HG02571 (cell line): Measurements from ENCODE around the gene SMURF1.
"Not testable (repeated sequence)": the region's sequence is repeated elsewhere in the genome, so short reads cannot be mapped to it uniquely, and the experiment has no call there.

Experiments
- ATAC-seq: cut with Tn5 transposase; IDR thresholded peaks from one replicate; pipeline ENCODE4 v1.9.1; 2021; ENCODE audit warnings: mild to moderate bottlenecking, moderate library complexity; ENCODE audit not compliant: unreplicated experiment

The SMURF1 gene

GRCh38 chr7:99143853-99144672 lies at the start of gene SMURF1:
SMURF1 (minus strand) TSS chr7:99144108; CDS start chr7:99143780, 328 bp downstream.
- ATAC-seq: peak; percentile 80

- no peak for ATAC-seq
These were observed 48.1 kb upstream of the SMURF1 start for GRCh38 chr7:99191869-99192596.

DNA sequence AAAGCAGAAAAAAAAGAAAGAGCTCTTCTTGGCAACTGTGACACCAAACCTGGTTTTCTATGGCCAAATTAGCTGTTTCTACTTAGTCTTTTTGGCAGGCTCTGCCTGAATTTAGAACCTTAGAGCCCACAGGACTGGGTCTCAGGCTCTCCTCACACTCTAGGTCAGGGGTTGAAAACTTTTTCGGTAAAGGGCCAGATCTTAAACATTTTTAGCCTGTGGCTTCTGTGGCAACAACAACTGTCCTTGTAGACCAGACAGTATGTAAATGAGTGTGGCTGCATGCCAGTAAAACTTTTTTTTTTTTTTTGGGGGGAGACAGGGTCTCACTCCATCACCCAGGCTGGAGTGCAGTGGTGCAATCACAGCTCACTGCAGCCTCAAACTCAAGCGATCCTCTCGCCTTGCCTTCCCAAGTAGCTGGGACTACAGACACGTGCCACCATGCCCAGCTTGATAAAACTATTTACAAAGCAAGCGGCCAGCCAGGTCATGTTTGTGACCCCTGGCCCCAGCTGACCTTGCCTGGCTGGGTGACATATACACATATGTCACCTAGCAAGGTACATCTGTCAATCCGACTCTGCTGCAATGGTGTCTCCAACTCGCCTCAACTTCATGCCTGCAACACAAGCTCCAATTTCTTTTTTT lies 46.6 kb upstream of the SMURF1 start:
- ATAC-seq: no peak

DNA sequence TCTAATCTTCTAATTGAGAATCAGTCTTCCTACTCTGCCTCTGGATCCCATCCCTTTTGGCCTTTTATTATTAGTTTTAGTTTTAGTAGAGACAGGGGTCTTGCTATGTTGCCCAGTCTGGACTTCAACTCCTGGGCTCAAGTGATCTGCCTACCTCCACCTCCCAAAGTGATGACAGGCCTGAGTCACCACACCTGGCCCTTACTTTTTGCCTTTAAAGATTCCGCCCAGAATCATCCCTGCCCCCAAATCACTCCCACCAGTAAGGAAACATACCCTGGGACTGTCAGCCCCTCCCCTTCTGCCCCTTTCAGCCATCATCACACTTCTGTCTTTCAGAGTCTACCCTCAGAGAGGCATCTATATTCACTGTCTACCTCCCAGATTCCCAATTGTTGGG lies 45.3 kb upstream of the SMURF1 start:
- no peak for ATAC-seq

DNA sequence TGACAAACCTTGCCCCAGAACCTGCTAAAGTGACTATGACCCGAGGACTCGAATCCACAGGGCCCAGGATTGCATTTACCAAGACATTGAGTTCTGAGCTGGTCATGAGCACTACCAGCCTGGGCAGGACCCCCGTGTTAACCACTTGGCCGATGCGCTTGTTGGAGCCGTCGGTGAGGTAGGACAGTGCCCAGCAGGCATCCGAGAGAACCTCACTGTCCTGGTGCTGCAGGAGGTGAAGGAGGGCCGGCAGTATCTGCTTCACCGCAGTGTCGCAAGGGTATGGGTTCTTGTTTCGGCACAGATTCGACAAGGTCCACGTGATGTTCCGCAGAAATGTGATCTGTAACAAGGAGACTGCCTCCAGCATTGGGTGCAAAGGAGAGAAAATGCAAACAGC lies 44.3 kb upstream of the SMURF1 start:
- ATAC-seq: no peak

DNA sequence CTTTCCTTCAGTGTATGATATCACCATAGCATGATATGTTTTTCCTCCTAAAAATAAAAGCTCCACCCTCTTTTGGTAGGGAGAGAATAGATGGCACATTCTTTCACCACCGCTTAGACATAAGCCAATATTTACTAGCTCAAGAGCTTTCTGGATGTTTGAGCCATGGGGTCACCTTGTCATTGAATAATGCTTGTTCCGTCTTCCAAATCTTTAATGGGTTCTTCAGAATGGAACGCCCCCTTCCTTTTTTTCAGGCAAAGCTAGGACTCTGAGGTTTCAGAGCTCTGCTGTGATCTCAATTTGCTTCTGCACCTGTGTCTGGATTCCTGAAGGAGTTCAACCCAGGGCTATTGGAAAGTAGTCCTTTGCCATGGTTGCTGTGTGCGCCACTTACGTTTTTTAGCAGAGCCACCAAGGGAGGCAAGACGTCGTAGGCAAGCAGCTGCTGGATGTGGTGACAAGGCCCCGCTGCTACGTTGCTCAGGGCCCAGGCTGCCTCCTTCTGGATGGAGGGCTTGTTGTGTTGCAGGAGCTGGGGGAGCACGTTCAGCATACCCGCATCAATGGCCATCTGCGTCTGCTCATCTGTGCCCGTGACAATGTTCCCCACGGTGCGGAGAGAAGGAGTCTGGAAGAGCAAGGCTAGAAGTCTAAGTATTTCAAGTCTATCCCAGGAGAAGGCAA lies 40.8 kb upstream of the SMURF1 start:
- ATAC-seq: no peak

DNA sequence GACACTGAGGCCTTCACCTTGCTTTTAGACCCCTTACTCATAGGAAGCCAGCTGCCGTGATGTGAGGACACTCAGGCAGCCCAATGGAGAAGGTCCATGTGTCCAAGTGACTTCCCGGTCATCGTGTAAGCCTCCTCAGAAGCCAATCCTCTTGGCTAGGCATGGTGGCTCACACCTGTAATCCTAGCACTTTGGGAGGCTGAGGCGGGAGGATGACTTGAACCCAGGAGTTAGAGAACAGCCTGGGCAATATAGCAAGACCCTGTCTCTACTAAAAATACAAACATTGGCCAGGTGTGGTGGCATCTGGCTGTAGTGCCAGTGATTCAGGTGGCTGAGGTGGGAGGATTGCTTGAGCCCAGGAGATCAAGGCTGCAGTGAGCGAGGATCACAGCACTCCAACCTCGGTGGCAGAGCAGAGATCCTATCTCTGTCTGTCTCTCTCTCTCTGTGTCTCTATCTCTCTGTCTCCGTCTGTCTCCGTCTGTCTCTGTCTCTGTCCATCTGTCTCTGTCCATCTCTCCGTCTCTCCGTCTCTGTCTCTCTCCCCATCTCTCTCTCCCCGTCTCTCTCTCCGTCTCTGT lies 36.3 kb upstream of the SMURF1 start:
- ATAC-seq: no peak

DNA sequence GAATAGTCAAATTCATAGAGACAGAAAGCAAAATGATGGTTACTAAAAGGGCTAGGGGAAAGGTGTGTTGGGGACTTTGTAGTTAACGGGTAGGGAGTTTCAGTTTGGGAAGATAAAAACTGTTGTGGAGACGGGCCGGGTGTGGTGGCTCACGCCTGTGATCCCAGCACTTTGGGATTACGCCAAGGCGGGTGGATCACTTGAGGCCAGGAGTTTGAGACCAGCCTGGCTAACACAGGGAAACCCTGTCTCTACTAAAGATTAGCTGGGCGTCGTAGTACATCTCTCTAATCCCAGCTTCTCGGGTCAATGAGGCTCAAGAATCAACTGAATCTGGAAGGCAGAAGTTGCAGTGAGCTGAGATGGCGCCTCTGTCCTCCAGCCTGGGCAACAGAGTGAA lies 33.3 kb upstream of the SMURF1 start:
- no peak for ATAC-seq

- no peak for ATAC-seq
These were observed 29.9 kb upstream of the SMURF1 start for GRCh38 chr7:99173787-99174186.

DNA sequence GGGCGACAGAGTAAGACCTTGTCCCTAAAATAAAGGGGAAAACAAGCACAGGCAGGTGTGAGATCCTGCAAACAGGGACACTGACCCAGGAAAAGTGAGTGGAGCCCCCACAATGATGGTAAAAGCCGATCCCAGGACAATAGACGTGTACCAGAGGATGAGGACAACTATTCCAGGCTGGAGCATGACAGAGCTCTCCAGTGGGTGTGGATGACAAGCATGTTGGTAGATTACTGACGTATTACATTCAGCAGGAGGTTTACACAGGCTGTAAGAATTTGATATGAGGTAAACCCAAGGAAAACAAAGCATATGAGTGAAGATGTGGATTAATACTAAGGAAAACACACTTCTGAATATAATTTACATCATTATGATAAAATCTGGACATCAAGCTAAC lies 27.8 kb upstream of the SMURF1 start:
- no peak for ATAC-seq

GRCh38 chr7:99170730-99171074 lies 26.8 kb upstream of the SMURF1 start:
- no peak for ATAC-seq

GRCh38 chr7:99170065-99170729 lies 26.3 kb upstream of the SMURF1 start:
- ATAC-seq: no peak

DNA sequence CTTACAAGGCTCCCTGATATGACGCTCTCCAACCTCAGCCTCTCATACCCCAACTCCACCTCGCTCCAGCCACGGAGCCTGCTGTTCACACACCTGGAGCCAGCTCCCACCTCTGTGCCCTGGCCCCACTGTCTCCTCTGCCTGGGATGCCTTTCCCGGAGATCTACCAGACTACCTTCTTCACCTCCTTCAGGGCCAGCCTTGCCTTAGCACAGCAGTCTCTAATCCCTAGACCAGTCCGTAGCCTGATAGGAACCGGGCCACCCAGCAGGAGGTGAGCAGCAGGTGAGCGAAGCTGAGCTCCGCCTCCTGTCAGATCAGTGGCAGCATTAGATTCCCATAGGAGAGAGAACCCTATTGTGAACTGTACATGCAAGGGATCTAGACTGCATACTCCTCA lies 23.2 kb upstream of the SMURF1 start:
- no peak for ATAC-seq

GRCh38 chr7:99165816-99166215 lies 21.9 kb upstream of the SMURF1 start:
- ATAC-seq: no peak

DNA sequence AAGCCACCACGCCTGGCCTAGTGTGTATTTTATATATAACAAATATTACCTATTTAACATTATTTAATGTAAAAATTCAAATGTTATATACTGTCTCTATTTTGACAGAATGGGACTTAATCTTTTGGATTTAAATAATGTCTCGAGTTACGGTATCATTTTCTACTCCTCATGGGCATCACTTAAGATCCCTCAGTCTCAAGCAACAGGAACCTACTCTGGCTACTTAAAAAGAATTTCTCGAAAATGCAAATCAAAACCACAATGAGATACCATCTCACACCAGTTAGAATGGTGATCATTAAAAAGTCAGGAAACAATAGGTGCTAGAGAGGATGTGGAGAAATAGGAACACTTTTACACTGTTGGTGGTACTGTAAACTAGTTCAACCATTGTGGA lies 19.8 kb upstream of the SMURF1 start:
- not testable (repeated sequence) for ATAC-seq

DNA sequence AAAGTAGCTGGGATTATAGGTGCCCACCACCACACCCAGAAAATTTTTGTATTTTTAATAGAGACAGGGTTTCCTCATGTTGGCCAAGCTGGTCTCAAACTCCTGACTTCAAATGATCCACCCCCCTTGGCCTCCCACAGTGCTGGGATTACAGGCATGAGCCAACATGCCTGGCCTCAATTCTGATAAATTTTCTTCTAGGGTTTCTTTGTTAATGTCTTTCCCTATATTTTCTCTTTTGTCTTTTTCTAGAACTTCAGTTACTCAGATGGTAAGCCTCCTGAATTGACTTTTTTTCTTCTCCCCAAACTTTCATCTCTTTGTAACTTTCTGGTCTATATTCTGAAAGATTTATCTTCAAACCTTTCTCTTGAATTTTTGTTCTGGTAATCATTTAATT lies 12.7 kb upstream of the SMURF1 start:
- no peak for ATAC-seq

DNA sequence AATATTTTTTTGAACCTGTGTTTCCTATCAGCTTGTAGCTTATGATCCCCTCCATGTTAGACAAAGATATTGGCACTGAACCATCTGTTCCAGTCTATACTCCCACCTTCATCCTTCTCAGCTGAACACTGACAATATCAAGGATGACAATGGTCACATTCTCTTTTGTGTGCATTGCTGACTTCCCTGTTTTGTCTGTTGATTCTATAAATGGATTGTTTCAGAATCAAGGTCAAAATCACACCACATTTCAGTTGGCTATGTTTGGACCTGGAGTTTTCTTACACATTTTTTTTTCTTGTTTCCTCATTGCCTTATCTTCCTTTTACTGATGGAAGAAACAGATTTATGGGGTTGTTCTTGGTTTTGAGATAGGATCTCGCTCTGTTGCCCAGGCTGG lies 11.3 kb upstream of the SMURF1 start:
- no peak for ATAC-seq

- no peak for ATAC-seq
These were observed 3.1 kb upstream of the SMURF1 start for GRCh38 chr7:99146979-99147378.

- peak; percentile 38 for ATAC-seq
These were observed 421 bp downstream of the SMURF1 start for GRCh38 chr7:99143521-99143852.

DNA sequence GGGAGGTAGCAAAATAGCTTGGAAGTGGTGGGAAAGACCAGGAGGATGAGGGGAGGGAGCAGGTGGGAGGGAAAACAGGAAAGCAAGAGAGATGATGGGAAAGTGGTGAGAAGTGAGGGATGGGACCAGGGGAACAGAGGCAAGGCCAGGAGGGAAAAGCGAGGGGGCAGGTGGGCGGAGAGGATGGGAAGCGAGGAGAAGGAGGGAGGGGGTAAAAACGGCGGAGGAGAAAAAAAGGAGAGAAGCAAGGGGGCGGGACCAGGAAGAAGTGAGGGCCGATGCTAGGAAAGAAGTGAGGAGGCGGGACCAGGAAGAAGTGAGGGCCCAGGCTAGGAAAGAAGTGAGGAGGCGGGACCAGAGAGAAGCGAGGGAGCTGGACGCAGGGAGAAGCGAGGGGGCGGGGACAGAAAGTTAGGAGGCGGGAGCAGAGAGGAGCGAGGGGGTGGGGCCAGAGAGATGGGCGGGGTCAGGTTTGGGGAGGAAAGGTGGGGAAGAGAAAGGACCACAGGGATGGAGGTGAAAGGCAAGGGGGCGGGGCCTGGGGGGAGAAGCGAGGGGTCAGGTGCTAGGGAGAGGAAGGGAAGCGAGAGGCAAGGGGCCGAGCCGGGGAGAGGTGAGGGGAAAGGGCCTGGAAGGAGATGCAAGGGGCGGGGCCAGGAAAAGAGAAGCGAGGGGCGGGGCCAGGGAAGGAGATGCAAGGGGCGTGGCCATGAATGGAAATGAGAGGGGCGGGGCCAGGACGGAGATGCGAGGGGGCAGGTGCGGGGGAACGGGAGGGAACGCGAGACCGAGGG lies 984 bp downstream of the SMURF1 start:
- ATAC-seq: no peak
